Stimulated activated CD4-positive, alpha-beta T cell treated with anti-CD3 and anti-CD28 coated beads, TNF-alpha, amount 100 ng/mL, for 48 hours (primary cell): ENCODE results near the gene ATG101.

Source experiments
- DNase-seq, 3 donors: peaks; one replicate each; pipeline ENCODE4 v3.0.0-alpha.2; 2020; ENCODE audit warnings: low read depth in 3 of 3

Gene ATG101

DNA sequence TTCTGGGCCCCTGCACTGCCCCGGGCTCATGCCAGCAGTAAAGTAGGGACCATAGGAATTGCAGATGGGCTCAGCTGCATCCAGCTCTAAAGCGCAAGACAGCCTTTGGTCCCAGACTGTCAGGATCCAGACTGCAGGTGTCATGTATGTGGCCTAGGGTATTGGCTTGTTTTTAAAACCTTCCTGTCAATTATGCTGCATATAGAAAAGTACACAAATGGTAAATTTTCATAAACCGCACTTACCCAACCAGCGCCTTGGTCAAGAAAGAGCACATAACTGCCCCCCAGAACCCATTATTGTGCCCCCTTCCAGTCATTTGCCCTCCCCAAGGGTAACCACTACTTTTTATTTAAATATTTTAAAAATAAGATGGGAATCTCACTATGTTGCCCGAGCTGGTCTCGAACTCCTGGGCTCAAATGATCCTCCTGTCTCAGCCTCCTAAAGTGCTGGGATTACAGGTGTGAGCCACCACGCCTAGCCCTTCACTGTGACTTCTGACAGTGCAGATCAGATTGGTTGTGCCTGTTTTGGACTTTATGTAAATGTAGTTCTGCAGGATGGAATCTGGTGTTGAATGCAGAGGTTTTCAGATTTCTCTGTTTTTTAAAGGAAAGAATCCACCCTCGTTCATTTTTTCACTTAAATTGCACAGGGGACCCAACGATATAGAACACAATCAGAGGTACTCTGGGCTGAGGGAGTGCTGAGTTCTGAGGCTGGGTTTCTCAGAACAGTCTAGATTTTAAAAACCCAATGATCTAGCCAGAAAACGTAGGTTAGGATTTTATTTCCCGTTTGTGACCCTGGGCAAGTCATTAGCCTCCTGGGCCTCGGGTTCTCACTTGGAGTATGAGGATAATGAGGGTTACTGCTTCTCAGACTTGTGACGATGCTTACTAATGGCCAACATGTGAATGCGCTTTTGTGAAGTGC is 11.9 kb upstream of the ATG101 start:
- no peak for DNase-seq

DNA sequence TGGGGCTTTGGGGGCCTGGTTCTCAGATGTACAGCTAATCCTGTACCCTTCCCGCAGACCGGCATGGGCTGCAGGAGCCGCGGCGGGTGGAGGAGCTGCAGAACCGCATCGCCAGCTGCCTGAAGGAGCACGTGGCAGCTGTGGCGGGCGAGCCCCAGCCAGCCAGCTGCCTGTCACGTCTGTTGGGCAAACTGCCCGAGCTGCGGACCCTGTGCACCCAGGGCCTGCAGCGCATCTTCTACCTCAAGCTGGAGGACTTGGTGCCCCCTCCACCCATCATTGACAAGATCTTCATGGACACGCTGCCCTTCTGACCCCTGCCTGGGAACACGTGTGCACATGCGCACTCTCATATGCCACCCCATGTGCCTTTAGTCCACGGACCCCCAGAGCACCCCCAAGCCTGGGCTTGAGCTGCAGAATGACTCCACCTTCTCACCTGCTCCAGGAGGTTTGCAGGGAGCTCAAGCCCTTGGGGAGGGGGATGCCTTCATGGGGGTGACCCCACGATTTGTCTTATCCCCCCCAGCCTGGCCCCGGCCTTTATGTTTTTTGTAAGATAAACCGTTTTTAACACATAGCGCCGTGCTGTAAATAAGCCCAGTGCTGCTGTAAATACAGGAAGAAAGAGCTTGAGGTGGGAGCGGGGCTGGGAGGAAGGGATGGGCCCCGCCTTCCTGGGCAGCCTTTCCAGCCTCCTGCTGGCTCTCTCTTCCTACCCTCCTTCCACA is 11.0 kb upstream of the ATG101 start:
- no peak for DNase-seq

DNA sequence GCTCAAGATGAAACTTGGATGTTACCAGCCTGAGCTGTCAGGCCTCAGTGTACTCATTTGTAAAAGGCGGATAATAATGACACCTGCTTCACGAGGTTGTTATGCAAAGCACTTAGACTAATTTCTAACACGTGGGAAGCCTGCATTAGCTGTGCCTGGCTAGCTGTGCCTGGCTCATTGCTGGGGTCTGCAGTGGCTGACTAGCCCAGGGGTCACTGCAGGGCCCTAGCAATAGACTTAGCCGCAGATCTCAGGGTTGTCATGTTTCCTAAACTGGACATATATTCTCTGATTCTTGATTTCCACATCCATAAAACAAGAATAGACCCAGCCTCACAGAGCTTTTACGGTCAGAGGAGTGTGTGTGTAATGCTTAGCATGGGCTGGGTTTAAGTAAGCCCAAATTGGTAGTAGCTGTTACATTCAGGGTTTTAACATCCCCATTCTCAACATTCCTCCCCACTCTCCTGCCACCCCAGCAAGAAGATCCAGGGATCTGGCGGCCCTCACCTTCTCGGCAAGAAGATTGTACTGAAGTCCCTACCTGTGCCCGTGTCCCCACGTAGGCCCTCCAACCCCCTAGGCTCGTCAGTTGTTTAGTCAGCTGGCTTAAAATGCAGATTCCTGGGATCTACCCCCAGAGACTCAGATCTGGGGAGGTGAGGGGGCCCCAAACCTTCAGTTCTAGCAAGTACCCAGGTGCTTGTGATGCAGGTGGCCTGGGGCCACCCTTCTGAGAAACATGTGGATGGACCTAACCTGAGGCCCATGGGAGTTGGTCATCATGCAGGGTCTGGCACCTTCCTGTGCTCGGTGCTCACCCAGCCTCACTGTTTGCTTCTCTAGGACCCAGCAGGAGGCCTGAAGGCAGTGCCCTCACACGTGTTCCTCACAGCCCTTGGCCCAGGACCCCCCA is 9.9 kb upstream of the ATG101 start:
- no peak for DNase-seq

DNA sequence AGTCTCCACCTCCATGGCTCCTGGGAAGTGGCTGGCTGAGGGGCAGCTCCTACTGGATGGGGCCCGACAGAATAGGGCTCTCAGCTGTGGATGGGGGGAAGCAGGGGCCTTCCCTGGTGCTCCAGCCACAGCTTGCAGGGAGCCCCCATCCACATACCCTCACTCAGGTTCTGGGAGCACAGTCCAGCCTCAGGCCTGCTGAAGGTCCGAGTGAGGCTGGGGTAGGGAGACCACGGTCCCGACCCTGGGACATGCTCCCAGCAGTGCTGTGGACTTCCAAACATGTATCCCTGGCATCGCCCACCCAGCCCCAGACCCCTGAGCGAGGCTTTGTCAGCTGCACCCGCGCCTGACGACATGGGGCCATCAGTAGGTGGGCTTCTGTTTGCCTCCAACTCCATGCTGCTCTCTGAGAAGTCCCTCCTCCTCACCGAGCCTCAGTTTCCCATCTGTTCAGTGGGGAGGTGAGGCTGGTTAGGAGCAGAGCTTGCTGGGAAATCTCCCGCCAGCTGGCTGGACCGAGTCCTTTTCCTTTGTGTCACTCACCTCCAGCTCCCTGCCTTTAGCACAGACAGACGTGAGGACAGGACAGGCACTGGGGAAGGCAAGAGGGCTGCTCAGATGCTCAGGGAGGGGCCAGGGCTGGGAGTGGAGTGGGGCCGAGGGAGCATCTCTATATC is 9.1 kb upstream of the ATG101 start:
- DNase-seq: no peak

DNA sequence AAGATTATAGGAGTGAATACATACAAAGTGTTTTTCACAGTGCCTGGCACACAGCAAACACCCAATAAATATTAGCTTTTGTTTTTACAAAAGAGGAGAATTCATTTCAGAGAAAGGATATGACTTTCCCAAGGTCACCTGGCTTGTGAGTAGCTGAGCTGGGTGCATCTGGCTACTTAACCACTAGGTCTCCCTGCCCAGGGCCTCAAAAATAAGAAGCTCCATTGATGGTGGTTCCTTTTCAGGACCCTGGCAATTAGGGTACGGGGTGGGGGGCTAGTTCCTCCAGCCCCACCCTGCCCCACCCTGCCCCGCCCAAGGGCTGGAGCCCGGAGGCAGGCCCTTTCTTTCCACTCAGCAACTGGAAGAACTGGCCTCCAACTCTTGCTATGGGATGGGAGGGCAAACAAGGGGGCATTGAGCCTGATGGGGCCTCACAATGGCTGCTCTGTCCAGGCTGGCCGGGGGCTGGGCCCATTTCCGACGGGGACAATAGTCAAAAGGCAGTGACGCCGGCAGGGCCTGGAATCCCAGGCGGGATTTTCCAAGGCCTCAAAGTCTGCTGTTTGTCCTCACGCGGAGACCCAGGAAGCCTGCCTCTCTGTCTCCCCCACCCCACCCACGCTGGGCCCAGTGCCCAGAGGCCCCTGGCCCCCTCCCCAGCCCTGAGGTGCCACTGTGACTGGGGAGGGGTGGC is 8.2 kb upstream of the ATG101 start:
- DNase-seq: no peak

DNA sequence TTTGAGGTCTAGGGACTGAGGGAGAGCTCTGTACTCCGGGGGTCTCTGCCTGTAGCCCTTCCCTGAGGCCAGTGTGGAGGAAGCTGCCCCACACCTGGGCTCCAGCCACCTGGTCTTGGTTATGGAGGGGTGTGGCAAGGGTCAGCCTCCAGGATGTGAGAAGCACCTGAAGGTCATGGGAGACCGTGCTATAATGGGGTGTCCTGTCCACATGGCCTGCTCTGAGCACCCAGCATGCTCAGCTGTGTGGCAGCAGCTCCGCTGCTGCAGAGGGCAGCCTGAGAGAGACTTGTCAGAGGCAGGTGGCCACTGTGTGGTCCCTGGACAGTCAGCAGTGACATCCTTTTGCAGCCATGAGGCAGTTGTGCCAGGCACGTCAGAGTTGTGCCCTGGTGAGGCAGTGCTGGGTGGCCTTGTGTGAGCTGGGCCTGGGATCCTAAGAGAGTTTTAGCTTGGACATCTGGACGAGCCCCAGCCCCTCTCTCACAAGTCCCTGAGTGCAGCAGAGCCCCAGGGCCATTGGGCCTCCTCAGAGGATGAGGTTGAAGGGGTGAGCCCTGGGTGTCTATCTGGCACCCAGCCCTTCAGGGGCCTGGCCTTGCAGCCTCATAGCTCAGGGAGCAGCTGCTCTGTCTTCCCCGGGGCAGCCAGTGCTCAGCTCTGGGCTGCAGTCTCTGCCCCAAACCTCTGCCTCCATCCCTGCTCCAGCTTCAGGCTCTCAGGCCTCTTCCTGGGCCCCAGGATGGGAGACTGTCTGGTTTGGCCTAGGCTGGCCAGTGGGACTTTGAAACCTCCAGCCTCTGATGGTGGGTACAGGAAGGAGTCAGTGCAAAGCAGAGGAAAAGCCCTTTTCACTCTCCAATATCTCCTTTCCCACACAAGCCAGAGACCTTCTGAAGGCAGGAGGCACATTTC is 7.4 kb upstream of the ATG101 start:
- no peak for DNase-seq

DNA sequence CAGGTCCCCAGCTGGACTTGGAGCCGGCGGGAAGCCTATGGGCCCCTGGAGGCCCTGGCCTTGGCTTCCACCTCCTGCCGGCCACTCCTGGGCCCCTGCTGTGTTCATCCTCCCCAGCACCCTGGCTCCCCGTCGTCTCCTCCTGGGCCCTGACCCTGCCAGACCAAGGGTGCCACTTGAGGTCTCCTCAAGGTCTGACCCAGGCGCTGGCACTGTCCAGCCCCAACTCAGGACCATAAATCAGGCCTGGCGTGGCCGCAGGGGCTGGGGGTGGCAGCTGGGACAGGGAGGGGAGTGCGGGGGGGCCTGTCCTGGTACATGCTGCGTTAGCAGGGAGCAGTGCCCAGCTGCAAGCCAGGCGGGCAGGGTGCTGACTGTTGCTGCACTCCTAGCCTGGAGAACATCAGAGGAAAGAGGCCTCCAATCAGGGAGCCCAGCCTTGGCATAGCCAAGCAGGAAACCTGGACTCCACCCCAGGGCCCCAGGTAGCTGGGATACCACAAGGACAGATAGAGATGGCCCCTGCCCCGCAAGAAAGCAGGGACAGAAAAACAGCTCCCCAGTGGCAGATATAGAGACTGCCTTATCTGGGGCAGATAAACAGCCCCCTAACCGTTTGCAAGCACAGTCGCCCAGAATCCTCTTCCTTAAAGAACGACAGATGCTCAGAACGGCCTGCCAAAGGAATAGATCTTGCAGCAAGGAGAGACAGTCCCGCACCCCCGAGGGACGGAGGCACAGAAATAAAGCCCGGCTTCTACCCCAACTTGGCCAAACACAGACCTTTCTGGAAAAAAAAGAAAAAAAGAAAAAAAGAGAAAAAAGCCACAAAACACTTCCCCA is 6.5 kb upstream of the ATG101 start:
- DNase-seq: no peak

DNA sequence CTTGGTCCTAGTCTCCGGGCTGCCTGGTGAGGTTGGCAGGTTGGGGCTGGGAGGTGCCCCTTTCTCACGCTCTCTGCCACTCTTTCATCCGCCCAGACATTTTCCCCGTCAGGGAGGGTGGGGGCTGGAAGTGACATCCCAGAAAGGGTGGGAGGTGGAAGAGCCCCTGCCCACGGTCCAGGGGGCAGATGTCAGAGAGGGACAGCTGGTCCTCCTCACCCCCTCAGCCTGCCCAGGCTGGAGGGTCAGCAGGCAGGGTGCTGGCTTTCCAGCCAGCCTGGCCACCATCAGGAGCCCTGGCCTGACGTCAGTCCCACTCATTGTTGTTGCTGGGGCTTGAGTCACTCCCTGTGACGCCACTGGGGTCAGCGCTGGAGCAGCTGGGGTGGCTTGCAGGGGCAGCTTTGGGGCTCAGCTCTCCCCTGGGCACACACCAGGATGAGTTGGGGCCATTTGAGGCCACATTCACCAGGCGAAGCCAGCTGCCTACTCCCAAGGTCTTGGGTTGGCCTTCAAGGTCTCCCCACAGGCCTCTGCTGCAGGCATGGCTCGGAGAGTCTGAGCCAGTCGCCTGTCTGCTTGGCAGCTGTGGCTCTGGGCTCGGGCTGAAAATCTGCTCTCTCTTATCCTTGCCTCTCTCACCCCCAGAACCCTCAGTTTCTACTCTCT is 5.7 kb upstream of the ATG101 start:
- no peak for DNase-seq

DNA sequence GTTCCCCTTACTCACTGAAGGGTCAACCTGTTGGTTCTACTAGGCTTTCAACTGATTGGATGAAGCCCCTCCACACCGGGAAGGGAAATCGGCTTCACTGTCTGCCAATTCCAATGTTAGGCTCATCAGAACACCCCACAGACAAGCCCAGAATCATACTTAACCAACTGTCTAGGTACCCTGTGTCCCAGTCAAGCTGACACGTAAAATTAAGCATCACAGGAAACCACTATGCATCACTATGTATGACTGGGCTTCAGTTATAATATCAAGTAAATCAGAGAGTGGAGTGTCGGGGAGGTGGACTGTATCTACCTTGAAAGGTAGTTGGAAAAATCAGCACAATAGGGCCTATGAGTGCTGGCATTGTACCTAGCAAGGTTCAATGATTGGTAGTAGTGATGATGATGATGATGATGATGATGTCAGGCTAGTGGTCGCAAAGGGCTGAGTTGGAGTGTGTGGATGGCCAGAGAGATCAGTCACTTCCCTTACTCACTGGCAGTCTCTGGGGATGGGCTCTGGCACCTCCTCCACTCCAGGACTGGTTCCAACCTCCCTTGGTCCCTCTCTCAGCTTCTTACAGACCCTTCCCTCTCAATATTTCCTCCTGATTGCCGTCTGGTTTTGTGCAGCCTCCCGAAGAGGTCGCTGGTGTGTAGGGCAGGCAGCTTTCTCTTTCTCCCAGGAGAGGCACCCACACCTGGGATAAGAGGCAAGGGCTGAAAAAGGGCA is 3.3 kb upstream of the ATG101 start:
- DNase-seq: no peak

DNA sequence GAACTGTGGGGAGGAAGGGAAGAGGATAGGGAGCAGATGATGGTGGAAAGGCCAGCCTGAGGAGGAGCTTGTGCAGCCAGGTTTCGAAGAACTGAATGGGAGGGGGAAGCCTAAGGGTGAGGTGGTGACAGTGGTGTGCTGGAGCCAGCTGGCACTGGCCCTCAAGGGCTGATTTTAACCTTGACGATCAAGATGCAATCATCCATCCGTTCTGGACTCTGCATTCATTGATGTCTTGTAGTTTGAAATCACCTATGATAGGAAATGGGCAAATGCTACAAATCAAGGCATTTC is 2.8 kb upstream of the ATG101 start:
- no peak for DNase-seq

DNA sequence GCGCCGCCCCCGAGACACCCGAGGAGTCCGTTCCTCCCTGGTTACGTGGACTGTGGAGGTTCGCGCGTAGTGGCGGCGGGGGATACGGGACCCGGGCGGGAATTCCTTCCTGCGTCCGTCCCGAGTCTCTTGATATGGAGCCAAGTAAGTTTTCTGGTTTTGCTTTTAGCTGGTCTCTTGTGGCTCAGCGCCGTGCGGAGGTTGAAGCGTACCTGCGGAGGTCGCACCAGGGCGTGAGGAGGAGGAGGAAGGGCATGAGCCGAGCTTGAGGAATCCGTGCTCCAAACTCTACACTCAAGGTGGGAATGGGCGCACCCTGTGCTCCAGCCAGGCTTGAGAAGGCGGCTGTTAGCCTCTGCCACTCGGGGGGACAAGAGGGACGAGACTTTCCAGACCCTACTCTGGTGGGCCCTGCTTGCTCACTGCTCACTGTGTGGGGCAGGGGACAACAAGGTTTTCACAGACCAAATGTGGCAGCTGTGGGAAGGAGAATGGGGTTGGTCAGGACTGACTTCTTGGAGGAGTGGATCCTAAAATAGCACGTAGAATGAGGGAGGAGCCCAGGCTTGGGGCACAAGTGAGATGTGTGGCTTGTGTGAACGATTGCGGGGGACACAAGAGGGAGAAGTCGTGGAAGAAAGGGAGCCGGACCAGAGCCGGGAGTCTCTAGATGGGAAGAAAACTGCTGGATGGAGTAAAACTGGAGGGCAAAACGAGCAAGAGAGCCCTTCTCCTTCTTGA is 577 bp downstream of the ATG101 start:
- DNase-seq: no peak

DNA sequence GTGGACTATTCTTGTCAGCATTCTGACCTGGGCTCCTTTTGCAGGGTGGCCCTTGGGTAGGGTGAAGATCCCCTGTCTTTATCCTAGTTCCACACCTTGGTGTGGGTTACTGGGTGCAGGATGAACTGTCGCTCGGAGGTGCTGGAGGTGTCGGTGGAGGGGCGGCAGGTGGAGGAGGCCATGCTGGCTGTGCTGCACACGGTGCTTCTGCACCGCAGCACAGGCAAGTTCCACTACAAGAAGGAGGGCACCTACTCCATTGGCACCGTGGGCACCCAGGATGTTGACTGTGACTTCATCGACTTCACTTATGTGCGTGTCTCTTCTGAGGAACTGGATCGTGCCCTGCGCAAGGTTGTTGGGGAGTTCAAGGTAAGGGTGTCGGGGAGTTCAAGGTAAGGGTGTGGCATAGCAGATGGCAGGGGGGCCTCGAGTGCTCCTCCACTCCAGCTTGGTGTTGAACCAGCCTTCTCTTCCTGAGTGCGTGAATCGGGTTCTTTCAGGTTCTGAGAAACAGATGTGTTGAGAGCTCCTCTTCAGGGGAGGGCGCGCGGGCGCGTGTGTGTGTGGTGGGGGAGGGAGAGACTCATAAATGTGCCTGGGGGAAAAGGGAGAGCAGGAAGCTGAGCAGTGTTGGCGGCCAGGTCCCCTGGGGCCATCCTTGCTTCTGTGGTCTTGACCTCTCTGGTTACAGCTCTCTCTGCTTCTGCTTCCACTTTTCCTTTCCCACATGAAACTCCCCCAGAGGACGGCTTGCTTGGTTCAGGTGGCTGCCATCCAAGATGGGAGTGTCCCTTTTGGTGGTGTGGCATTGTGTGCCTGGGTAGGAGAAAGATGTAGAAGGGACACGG is 4.0 kb downstream of the ATG101 start:
- DNase-seq: no peak

DNA sequence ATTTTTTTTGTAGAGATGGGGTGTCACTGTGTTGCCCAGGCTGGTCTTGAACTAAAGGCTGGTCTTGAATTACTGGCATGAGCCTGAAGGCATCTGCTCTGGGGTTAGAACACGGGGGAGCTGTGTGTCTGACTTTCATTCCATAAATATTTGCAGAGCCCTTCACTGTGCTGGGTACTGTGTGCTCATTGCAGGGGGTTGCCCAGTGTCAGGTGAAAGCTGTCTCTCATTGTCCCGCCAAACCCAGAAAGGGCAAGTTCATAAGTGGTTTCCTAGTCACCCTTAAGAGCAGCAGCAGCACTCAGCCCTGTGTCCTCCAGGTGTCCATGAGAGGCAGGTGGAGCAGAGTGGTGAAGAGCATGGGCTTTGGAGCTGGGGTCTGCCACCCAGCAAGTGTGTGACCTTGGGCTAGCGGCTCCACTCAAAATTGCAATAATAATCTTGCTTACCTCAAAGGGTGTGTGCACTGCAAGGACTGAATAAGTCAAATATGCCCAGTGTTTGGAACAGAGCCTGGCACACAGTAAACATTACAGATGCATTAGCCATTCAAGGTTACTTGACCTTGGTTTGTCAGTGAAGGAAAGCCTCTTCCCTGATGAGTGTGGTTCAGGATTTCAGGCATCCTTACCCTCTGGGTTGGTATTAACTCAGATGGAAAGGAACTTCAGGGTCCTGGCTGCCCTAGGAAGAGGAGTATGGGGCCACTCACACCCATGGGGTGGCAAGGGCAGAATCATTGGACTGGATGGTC is 5.4 kb downstream of the ATG101 start:
- no peak for DNase-seq

DNA sequence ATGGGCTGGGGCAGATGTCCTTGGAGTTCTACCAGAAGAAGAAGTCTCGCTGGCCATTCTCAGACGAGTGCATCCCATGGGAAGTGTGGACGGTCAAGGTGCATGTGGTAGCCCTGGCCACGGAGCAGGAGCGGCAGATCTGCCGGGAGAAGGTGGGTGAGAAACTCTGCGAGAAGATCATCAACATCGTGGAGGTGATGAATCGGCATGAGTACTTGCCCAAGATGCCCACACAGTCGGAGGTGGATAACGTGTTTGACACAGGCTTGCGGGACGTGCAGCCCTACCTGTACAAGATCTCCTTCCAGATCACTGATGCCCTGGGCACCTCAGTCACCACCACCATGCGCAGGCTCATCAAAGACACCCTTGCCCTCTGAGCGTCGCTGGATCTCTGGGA is 7.0 kb downstream of the ATG101 start:
- DNase-seq: no peak

DNA sequence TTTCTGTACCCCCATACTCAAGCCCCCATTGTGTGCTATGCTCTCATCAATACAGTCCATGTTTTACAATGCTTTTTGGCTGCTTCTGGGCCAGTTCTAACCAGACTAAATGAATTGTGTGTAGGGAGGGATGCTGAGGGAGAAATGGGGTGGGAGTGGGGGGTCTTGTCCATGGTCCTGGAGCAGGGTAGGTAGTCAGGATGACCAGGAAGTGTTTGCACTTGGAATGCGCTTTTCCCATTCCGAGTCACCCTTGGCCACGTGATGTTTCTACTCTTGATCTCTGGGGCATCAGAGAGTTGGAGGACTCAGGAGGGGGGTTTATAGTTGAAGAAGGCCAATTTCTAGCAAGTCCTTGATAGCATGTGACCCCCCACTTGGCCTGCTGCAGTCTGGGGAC is 8.5 kb downstream of the ATG101 start:
- DNase-seq: no peak
